Brain microvascular endothelial cell (primary cell): ENCODE results near the gene SLC30A5.

Experiments
- DNase-seq: peaks from one replicate; pipeline ENCODE4 v3.0.0-alpha.2; 2020
- H3K27ac ChIP-seq: fragments of 250-450 bp; sonication (Bioruptor Pico); 2 replicates; pipeline ENCODE4 v1.5.1; 2020; ENCODE audit warnings: mild to moderate bottlenecking, moderate library complexity
- H3K27me3 ChIP-seq: fragments of 250-450 bp; sonication (Bioruptor Pico); replicated peaks from 2 replicates; pipeline ENCODE4 v1.5.1; 2020; ENCODE audit warnings: mild to moderate bottlenecking
- H3K36me3 ChIP-seq: fragments of 250-450 bp; sonication (Bioruptor Pico); replicated peaks from 2 replicates; pipeline ENCODE4 v1.5.1; 2020; ENCODE audit warnings: mild to moderate bottlenecking
- H3K4me3 ChIP-seq: 2 replicates; pipeline ENCODE4 v1.5.1; 2011; ENCODE audit warnings: low read depth, mild to moderate bottlenecking, control low read depth, low read length, moderate library complexity
- in situ Hi-C: cut with HindIII; loops from 2 replicates; pipeline ENCODE4 v1.10.0; 2017; ENCODE audit warnings: low sequenced_read_pairs, low pct_ligation_motif_present
- TF ChIP-seq, protein P1 (sequence below): IDR thresholded peaks from 2 replicates; pipeline ENCODE4 v1.5.1; 2011; ENCODE audit warnings: low read depth, mild to moderate bottlenecking, moderate library complexity, low read length, control low read depth, inconsistent platforms; ENCODE audit errors: missing control alignments

The SLC30A5 gene

DNA sequence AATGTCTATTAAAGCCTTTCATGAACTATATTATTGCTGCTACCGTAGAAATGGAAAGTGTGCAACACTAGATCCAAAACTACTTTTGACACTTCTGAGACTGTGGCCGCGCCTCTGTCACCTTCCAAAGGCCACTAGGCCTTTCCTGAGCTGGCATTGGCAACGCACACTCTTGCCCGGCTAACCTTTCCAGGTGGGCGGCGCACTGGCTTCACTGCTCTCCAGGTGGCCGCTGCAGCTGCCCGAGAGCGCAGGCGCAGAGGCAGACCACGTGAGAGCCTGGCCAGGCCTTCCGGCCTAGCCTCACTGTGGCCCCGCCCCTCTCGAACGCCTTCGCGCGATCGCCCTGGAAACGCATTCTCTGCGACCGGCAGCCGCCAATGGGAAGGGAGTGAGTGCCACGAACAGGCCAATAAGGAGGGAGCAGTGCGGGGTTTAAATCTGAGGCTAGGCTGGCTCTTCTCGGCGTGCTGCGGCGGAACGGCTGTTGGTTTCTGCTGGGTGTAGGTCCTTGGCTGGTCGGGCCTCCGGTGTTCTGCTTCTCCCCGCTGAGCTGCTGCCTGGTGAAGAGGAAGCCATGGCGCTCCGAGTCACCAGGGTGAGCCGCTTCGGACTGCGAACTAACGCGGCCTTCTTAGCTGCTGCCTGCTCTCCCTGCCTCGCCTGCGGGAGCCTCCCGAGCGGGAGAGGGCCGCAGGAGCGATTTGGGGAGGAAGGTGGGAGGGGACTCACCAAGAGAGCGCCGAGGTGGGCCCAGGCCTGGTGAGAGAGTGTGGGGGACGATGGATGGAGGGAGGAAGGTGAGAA lies 73.1 kb downstream of the SLC30A5 start, which contains the start of gene CCNB1:
Gene CCNB1, plus strand, starts transcription at position 465 of the 807 bp plus-strand sequence. Its CDS starts 113 bp downstream, at position 578.
- peak within 1 kb of the TSS; percentile 52 for H3K27ac ChIP-seq
- TF ChIP-seq, protein P1, sequence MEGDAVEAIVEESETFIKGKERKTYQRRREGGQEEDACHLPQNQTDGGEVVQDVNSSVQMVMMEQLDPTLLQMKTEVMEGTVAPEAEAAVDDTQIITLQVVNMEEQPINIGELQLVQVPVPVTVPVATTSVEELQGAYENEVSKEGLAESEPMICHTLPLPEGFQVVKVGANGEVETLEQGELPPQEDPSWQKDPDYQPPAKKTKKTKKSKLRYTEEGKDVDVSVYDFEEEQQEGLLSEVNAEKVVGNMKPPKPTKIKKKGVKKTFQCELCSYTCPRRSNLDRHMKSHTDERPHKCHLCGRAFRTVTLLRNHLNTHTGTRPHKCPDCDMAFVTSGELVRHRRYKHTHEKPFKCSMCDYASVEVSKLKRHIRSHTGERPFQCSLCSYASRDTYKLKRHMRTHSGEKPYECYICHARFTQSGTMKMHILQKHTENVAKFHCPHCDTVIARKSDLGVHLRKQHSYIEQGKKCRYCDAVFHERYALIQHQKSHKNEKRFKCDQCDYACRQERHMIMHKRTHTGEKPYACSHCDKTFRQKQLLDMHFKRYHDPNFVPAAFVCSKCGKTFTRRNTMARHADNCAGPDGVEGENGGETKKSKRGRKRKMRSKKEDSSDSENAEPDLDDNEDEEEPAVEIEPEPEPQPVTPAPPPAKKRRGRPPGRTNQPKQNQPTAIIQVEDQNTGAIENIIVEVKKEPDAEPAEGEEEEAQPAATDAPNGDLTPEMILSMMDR = no peak
- peak within 1 kb of the TSS; percentile 75 for H3K4me3 ChIP-seq
- no peaks in the 10 kb centered on the region for H3K27me3 ChIP-seq
- DNase-seq = peak; percentile 98
- in situ Hi-C loops = no loop called here
- peaks cover 4% of the 10 kb centered on the region for H3K36me3 ChIP-seq

DNA sequence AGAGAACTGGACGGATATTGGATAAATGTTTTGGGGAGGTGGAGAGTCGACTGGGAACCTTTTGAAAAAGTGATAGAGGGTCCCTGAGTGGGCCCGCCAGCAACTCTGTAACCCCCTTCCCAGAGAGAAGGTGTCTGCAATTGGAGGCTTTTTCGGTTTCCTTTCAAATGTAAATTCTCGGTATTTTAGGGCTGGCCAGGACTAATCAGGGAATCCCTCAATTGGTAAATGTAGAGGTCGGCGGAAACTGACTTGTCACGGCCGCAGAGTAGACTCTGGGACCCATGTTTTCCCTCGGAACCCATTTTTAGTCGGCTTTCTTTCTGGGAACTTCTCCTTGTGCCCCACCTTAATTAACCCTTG lies 73.7 kb downstream of the SLC30A5 start:
- TF ChIP-seq, protein P1 = no peak
- Histone ChIP-seq H3K4me3 (peak overlapping the region; percentile 75), H3K27ac (peak overlapping the region; percentile 52), H3K27me3 (no peaks in the 10 kb centered on the region), H3K36me3 (peaks cover 6% of the 10 kb centered on the region)
- peak; percentile 6 for DNase-seq
- in situ Hi-C loops = no loop called here

DNA sequence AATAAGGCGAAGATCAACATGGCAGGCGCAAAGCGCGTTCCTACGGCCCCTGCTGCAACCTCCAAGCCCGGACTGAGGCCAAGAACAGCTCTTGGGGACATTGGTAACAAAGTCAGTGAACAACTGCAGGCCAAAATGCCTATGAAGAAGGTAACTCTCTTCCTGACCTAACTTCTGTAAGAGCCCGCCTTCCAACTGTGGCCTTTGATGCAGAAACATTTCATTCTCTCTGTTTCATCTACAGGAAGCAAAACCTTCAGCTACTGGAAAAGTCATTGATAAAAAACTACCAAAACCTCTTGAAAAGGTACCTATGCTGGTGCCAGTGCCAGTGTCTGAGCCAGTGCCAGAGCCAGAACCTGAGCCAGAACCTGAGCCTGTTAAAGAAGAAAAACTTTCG lies 74.1 kb downstream of the SLC30A5 start:
- Histone ChIP-seq H3K27ac (no peak overlapping the region), H3K27me3 (no peaks in the 10 kb centered on the region), H3K36me3 (peaks cover 6% of the 10 kb centered on the region), H3K4me3 (peak overlapping the region; percentile 75)
- TF ChIP-seq, protein P1 = no peak
- no peak for DNase-seq
- in situ Hi-C loops = no loop called here

DNA sequence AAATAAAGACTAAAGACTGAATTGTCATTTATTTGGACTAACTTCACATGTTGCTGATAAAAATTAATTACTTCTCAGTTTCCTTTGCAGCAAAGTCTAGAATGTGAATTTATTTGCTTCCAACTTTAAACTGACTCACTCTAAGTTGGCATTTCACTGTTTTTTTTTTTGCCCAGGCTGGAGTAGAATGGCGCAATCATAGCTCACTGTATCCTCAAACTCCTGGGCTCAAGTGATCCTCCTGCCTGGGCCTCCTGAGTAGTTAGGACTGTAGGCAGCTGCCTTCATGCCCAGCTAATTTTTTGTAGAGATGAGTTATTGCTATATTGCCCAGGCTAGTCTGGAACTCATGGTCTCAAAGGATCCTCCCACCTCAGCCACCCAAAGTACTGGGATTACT lies 76.7 kb downstream of the SLC30A5 start:
- no peak for DNase-seq
- no peak overlapping the region for H3K27ac ChIP-seq
- in situ Hi-C loops = no loop called here
- H3K36me3 ChIP-seq = peaks cover 18% of the 10 kb centered on the region
- TF ChIP-seq, protein P1 = no peak
- no peak overlapping the region for H3K4me3 ChIP-seq
- H3K27me3 ChIP-seq = no peaks in the 10 kb centered on the region

DNA sequence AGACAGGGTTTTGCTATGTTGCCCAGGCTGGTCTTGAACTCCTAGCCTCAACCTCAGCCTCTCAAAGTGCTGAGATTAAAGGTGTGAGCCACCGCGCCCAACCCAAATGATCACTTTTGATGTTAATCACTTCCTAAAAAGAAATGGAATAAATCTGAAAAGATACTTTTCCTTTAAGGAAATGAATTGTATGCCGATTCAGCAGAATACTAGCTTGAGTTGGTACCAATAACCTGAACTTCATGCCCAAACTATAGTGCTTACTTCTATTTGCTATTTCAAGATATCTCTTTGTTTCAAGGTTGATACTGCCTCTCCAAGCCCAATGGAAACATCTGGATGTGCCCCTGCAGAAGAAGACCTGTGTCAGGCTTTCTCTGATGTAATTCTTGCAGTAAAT lies 77.2 kb downstream of the SLC30A5 start:
- in situ Hi-C loops = no loop called here
- H3K27me3 ChIP-seq = no peaks in the 10 kb centered on the region
- no peak overlapping the region for H3K27ac ChIP-seq
- TF ChIP-seq, protein P1 = no peak
- H3K36me3 ChIP-seq = peaks cover 20% of the 10 kb centered on the region
- no peak overlapping the region for H3K4me3 ChIP-seq
- no peak for DNase-seq
